T-cell (primary cell): ENCODE results near the gene PCDHGB6. TPM values are rescaled to one million over a fixed set of nuclear protein-coding genes. Genes with fewer than 3 reads are reported as not detected.
"Not testable (repeated sequence)": the region's sequence is repeated elsewhere in the genome, so short reads cannot be mapped to it uniquely, and the experiment has no call there.

Experiments used
- ATAC-seq, 4 experiments: fragments of 200-7000 bp in 3 of 4; fragments of 150-1000 bp in 1 of 4; cut with Tn5 transposase; replicated peaks in 1 of 4; 1 replicate in 3 of 4; 2 replicates in 1 of 4; pipeline ENCODE4 v1.10.0; 2021; ENCODE audit warnings: moderate library complexity in 3 of 4, mild to moderate bottlenecking in 2 of 4, moderate number of reproducible peaks in 1 of 4
- CTCF ChIA-PET, 2 donors: fragments of 300-600 bp; sonication (Branson Sonifier 250); formaldehyde crosslinking; loops; one replicate each; lab custom pipeline; 2022; ENCODE audit warnings: antibody characterized with exemption in 2 of 2; lab: Charles Lee
- POLR2A ChIA-PET, 2 donors: fragments of 300-600 bp; sonication (Branson Sonifier 250); formaldehyde crosslinking; loops; one replicate each; lab custom pipeline; 2022; ENCODE audit warnings: antibody characterized with exemption in 2 of 2; lab: Charles Lee
- DNase-seq, 35 experiments: peaks; one replicate each; pipeline versions ENCODE4 v3.0.0 to v3.0.0-alpha.2; 2013 to 2023
- H3K27ac ChIP-seq: one replicate; pipeline ENCODE4 v1.5.1; 2013; ENCODE audit warnings: low read length
- H3K27me3 ChIP-seq, 2 experiments: replicated peaks in 1 of 2; 1 replicate in 1 of 2; 2 replicates in 1 of 2; pipeline versions ENCODE4 v1.6.1 to v1.7.0; 2013; ENCODE audit warnings: low read length in 1 of 2, mixed read lengths in 1 of 2; ENCODE audit not compliant: control insufficient read depth in 2 of 2, insufficient read depth in 2 of 2; ENCODE audit errors: extremely low read depth in 1 of 2
- H3K36me3 ChIP-seq, 2 donors: 1 replicate in 1 of 2; 2 replicates in 1 of 2; pipeline versions ENCODE4 v1.6.1 to v1.7.0; 2013; ENCODE audit warnings: low read length in 1 of 2; ENCODE audit not compliant: control insufficient read depth in 2 of 2, insufficient read depth in 1 of 2; ENCODE audit errors: extremely low read depth in 1 of 2
- H3K4me1 ChIP-seq, 2 experiments: 1 replicate in 1 of 2; 2 replicates in 1 of 2; pipeline versions ENCODE4 v1.6.1 to v1.7.0; 2013; ENCODE audit warnings: low read length in 2 of 2, mixed read lengths in 1 of 2; ENCODE audit not compliant: insufficient read depth in 2 of 2, control insufficient read depth in 1 of 2; ENCODE audit errors: extremely low read depth in 1 of 2
- H3K4me3 ChIP-seq, 2 donors: 1 replicate in 1 of 2; 2 replicates in 1 of 2; pipeline versions ENCODE4 v1.5.1 to v1.7.0; 2013; ENCODE audit warnings: mild to moderate bottlenecking in 2 of 2, low read length in 1 of 2, moderate library complexity in 1 of 2; ENCODE audit not compliant: control insufficient read depth in 1 of 2; ENCODE audit errors: extremely low read depth in 1 of 2
- H3K9me3 ChIP-seq: 2 replicates; pipeline ENCODE4 v1.7.0; 2013
- H3K27ac Mint-ChIP-seq, 2 donors: one replicate each; pipeline ENCODE4 v1.8.0; 2020 to 2021; ENCODE audit warnings: mild to moderate bottlenecking in 2 of 2, mixed read lengths in 2 of 2
- H3K27me3 Mint-ChIP-seq, 2 donors: one replicate each; pipeline ENCODE4 v1.8.0; 2021 to 2022; ENCODE audit warnings: mixed read lengths in 2 of 2
- H3K36me3 Mint-ChIP-seq: one replicate; pipeline ENCODE4 v1.8.0; 2021; ENCODE audit warnings: mixed read lengths
- H3K4me1 Mint-ChIP-seq, 3 donors: one replicate each; pipeline ENCODE4 v1.8.0; 2020 to 2022; ENCODE audit warnings: mixed read lengths in 3 of 3, mild to moderate bottlenecking in 1 of 3
- H3K4me3 Mint-ChIP-seq, 3 donors: one replicate each; pipeline ENCODE4 v1.8.0; 2020 to 2022; ENCODE audit warnings: mild to moderate bottlenecking in 3 of 3, mixed read lengths in 3 of 3, moderate library complexity in 3 of 3
- H3K9me3 Mint-ChIP-seq, 3 donors: one replicate each; pipeline ENCODE4 v1.8.0; 2020 to 2022; ENCODE audit warnings: mixed read lengths in 3 of 3
- WGBS: methylation state at CpG from one replicate; pipeline ENCODE4 v1.1.5; 2013; ENCODE audit warnings: missing lambda C conversion rate; ENCODE audit not compliant: insufficient coverage; 5-methylcytosine and 5-hydroxymethylcytosine counted together
- total RNA-seq, 35 experiments: library from RNA in 6 of 35; stranded (reverse) in 6 of 35; fragments of 120-200 nt in 1 of 35; gene quantifications; one replicate each; pipeline versions ENCODE4 v1.2.1 to v1.2.4 and lab custom pipeline; 2013 to 2026

The PCDHGB6 gene
- total RNA-seq, 5 donors from 2014 or later (not counting 1 experiment from before 2014, with no cell fraction given) = 0.19 to 0.59 (median 0.37) TPM; not detected in 1

DNA sequence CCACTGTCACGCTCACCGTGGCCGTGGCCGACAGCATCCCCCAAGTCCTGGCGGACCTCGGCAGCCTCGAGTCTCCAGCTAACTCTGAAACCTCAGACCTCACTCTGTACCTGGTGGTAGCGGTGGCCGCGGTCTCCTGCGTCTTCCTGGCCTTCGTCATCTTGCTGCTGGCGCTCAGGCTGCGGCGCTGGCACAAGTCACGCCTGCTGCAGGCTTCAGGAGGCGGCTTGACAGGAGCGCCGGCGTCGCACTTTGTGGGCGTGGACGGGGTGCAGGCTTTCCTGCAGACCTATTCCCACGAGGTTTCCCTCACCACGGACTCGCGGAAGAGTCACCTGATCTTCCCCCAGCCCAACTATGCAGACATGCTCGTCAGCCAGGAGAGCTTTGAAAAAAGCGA, 24.9 kb downstream of the PCDHGB6 start:
- peaks cover 29 to 46% of the 10 kb centered on the region in 2 experiments for H3K27me3 ChIP-seq
- H3K9me3 ChIP-seq, CTCF ChIA-PET, H3K27ac Mint-ChIP-seq, H3K36me3 Mint-ChIP-seq, ATAC-seq, H3K27ac ChIP-seq, DNase-seq, H3K4me3 ChIP-seq, H3K36me3 ChIP-seq: not testable (repeated sequence)
- Mint-ChIP-seq H3K4me3 (peak overlapping the region in 1 of 3 donors; percentile 34), H3K4me1 (peaks cover 6 to 17% (median 10%) of the 10 kb centered on the region in 3 donors), H3K27me3 (peaks cover 54 to 63% of the 10 kb centered on the region in 2 donors), H3K9me3 (peaks cover 13 to 27% (median 23%) of the 10 kb centered on the region in 3 donors)
- 37% methylated on average over 26 of the region's 29 CpGs for WGBS
- POLR2A ChIA-PET = interaction anchor here in 1 of 2 donors (0.7 kb wide), 1 partner anchor 118 kb away, joined by 3 read pairs; no protein-coding TSS in a partner anchor
- H3K4me1 ChIP-seq = peaks cover 0 to 11% of the 10 kb centered on the region in 2 experiments

DNA sequence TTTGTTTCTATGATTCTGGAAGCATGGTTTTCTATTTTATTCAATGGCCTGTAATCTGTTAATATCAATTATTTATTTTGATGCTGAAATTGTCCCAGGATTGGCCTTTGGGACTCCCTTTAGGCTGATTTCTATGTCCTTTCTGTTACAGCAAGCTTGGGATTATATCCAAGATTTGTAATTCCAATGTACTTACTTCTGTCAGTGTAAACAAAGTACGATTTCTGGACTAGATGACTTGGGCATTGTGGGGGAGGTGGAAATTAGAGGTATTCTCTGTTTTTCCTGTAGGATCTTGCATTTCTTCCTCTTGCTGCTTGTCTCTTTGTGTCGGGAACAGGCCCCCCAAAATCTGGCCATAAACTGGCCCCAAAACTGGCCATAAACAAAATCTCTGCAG, 26.2 kb downstream of the PCDHGB6 start:
- peaks cover 7% of the 10 kb centered on the region for H3K36me3 Mint-ChIP-seq
- no peak overlapping the region for H3K4me3 Mint-ChIP-seq
- H3K27me3 Mint-ChIP-seq = peaks cover 48 to 56% of the 10 kb centered on the region in 2 donors

DNA sequence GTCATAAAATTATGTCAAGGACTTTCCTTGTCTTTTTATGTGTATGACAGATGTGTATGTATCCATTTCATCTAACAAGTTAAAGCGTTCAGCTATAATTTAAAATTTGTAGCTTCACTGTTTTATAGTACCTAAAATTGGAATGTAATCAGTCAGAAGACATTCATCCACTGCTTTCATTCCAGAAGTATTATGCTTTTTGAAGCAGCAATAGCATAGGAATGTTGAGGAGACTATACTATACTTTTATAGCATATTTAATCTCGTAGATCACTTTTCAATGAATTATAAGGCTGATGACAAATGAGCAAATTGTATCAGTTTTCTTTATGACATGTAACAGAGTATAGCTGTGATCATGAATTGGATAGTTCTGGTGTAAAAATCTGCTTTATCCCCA, 29.4 kb downstream of the PCDHGB6 start:
- CTCF ChIA-PET = no interaction called here
- POLR2A ChIA-PET = no interaction called here
- Histone ChIP-seq H3K9me3 (no peaks in the 10 kb centered on the region), H3K4me1 (no peaks in the 10 kb centered on the region), H3K27me3 (peaks cover 7 to 24% of the 10 kb centered on the region in 2 experiments), H3K36me3 (no peaks in the 10 kb centered on the region), H3K4me3 (no peak overlapping the region), H3K27ac (no peak overlapping the region)
- Mint-ChIP-seq H3K4me1 (no peaks in the 10 kb centered on the region), H3K36me3 (no peaks in the 10 kb centered on the region), H3K9me3 (peaks cover 2 to 6% (median 6%) of the 10 kb centered on the region in 3 donors), H3K4me3 (no peak overlapping the region), H3K27me3 (peaks cover 29 to 50% of the 10 kb centered on the region in 2 donors), H3K27ac (no peak overlapping the region)
- ATAC-seq (no peak), DNase-seq (no peak)
- no CpG with 5 or more reads among the region's 2 CpGs for WGBS

More for the DNA sequence above, 26.2 kb downstream of the PCDHGB6 start:
- H3K9me3 ChIP-seq = peaks cover 4% of the 10 kb centered on the region
- H3K27me3 ChIP-seq = peaks cover 23 to 36% of the 10 kb centered on the region in 2 experiments
- peaks cover 0 to 11% of the 10 kb centered on the region in 2 experiments for H3K4me1 ChIP-seq
- H3K36me3 ChIP-seq = no peaks in the 10 kb centered on the region
- peaks cover 6 to 17% (median 10%) of the 10 kb centered on the region in 3 donors for H3K4me1 Mint-ChIP-seq
- ChIA-PET POLR2A (no interaction called here), CTCF (interaction anchor here in 1 of 2 donors (0.8 kb wide), 1 partner anchor 10 kb away, joined by 5 read pairs; no protein-coding TSS in a partner anchor)
- H3K4me3 ChIP-seq = no peak overlapping the region
- peak overlapping the region in 1 of 2 donors; percentile 11 for H3K27ac Mint-ChIP-seq
- ATAC-seq = no peak
- peaks cover 8 to 22% (median 20%) of the 10 kb centered on the region in 3 donors for H3K9me3 Mint-ChIP-seq
- no peak overlapping the region for H3K27ac ChIP-seq
- 63% methylated on average over 2 of the region's 2 CpGs for WGBS
- DNase-seq = no peak

DNA sequence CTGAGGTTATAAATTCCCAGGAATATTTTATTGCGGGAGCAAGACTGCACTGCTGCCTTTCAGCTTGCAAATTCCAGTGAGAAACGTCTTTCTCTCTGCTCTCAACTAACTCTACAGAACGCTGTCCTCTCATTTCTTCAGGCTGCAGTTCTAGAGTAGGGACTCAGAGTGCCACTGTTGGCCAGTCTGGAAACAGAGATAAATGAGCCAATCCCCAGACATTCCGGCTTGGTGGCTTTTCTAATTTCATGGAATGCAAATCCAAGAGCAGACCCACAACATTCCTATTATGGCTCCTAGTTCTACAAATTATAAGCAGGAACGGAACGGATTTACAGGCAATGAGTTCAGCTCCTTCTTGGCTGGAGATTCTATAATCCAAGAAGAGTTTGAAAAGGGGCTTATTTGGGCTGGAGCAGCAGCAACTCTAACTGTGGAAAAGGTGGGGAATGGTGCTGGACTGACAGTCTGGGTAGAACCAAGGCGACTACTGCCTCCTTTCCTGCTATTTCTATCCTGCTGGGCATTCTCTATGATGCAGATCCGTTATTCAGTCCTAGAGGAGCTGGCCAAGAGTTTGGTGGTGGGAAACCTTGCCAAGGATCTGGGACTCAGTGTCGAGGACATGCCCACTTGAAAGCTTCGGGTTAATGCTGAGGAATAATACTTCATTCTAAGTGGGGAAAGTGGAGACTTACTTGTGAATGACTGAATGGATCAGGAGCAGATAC, 31.8 kb downstream of the PCDHGB6 start:
- ChIA-PET POLR2A (no interaction called here), CTCF (no interaction called here)
- Mint-ChIP-seq H3K36me3 (no peaks in the 10 kb centered on the region), H3K27ac (no peak overlapping the region), H3K27me3 (peaks cover 20 to 36% of the 10 kb centered on the region in 2 donors), H3K4me3 (no peak overlapping the region), H3K4me1 (no peaks in the 10 kb centered on the region), H3K9me3 (peaks cover 0 to 3% (median 0%) of the 10 kb centered on the region in 3 donors)
- no peaks in the 10 kb centered on the region for H3K36me3 ChIP-seq
- H3K27me3 ChIP-seq = peaks cover 6 to 11% of the 10 kb centered on the region in 2 experiments
- H3K4me1 ChIP-seq = no peaks in the 10 kb centered on the region
- H3K4me3 ChIP-seq = no peak overlapping the region
- H3K27ac ChIP-seq = no peak overlapping the region
- ATAC-seq (no peak), DNase-seq (no peak)
- no peaks in the 10 kb centered on the region for H3K9me3 ChIP-seq
- 71% methylated on average over 5 of the region's 10 CpGs for WGBS

DNA sequence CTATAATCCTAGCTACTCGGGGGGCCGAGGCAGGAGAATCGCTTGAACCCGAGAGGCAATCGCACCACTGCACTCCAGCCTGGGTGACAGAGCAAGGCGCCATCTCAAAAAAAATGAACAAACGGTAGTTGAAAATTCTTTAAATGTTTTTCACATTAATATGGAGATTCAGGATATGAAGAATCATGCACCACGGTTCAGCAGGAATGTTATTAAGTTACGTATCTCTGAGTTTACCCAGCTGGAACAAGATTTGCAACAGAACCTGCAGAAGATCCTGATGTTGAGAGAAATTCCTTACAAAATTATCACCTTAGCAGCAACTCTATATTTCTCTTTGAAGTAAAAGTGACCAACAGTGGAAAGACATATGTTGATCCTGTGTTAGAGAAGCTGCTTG, 32.5 kb downstream of the PCDHGB6 start:
- Mint-ChIP-seq H3K36me3 (no peaks in the 10 kb centered on the region), H3K4me1 (no peaks in the 10 kb centered on the region), H3K9me3 (peaks cover 0 to 3% (median 0%) of the 10 kb centered on the region in 3 donors), H3K27me3 (peaks cover 24 to 38% of the 10 kb centered on the region in 2 donors), H3K4me3 (no peak overlapping the region), H3K27ac (no peak overlapping the region)
- H3K9me3 ChIP-seq = no peaks in the 10 kb centered on the region
- H3K4me1 ChIP-seq = no peaks in the 10 kb centered on the region
- ATAC-seq = no peak
- POLR2A ChIA-PET = no interaction called here
- H3K36me3 ChIP-seq = no peaks in the 10 kb centered on the region
- H3K27me3 ChIP-seq = peaks cover 5 to 11% of the 10 kb centered on the region in 2 experiments
- no peak for DNase-seq
- no peak overlapping the region for H3K27ac ChIP-seq
- no peak overlapping the region for H3K4me3 ChIP-seq
- CTCF ChIA-PET = no interaction called here
- 95% methylated on average over 3 of the region's 9 CpGs for WGBS

DNA sequence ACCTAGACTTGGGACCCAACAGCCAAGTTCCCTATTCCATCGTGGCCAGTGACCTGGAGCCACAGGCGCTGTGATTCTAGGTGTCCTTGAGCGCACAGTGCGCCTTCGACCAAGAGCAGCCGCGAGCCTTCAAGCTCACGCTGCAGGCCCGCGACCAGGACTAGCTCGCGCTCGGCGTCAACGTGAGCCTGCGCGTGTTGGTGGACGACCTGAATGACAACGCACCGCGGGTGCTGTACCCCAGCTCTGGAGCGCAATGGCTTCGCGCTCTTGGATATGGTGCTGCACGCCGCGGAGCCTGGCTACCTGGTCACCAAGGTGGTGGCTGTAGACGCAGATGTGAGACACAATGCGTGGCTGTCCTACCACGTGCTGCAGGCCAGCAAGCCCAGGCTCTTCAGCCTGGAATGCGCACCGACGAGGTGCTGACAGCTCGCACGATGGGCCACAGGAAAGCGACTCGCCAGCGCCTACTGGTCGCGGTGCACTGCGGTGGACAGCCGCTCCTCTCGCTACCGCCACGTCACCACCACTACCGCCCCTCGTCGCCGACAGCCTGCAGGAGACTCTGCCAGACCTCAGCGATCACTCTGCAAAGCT, 33.9 kb downstream of the PCDHGB6 start:
- Histone ChIP-seq H3K9me3 (no peaks in the 10 kb centered on the region), H3K27ac (no peak overlapping the region), H3K4me1 (no peaks in the 10 kb centered on the region), H3K4me3 (no peak overlapping the region), H3K27me3 (peaks cover 2 to 11% of the 10 kb centered on the region in 2 experiments), H3K36me3 (no peaks in the 10 kb centered on the region)
- DNase-seq (no peak), ATAC-seq (no peak)
- H3K36me3 Mint-ChIP-seq = no peaks in the 10 kb centered on the region
- peaks cover 24 to 41% of the 10 kb centered on the region in 2 donors for H3K27me3 Mint-ChIP-seq
- no peak overlapping the region for H3K27ac Mint-ChIP-seq
- H3K4me1 Mint-ChIP-seq = no peaks in the 10 kb centered on the region
- ChIA-PET CTCF (interaction anchor here in 1 of 2 donors (1.2 kb wide), 1 partner anchor 12 kb away, joined by 4 read pairs; the partner anchor contains the start of gene PCDHGA12), POLR2A (interaction anchor here in 1 of 2 donors (1.0 kb wide), 1 partner anchor 12 kb away, joined by 3 read pairs; the partner anchor contains the start of gene PCDHGA12)
- WGBS = 64% methylated on average over 50 of the region's 50 CpGs
- no peak overlapping the region for H3K4me3 Mint-ChIP-seq
- peaks cover 0 to 3% (median 0%) of the 10 kb centered on the region in 3 donors for H3K9me3 Mint-ChIP-seq
